ENCODE data around the gene RHBDD2.

- TF ChIP-seq POLR2AphosphoS5 (IDR thresholded peaks at IDR 0.05) (no peak), POLR2A (IDR thresholded peaks at IDR 0.05) (no peak)
- TF ChIP-seq, protein P1, sequence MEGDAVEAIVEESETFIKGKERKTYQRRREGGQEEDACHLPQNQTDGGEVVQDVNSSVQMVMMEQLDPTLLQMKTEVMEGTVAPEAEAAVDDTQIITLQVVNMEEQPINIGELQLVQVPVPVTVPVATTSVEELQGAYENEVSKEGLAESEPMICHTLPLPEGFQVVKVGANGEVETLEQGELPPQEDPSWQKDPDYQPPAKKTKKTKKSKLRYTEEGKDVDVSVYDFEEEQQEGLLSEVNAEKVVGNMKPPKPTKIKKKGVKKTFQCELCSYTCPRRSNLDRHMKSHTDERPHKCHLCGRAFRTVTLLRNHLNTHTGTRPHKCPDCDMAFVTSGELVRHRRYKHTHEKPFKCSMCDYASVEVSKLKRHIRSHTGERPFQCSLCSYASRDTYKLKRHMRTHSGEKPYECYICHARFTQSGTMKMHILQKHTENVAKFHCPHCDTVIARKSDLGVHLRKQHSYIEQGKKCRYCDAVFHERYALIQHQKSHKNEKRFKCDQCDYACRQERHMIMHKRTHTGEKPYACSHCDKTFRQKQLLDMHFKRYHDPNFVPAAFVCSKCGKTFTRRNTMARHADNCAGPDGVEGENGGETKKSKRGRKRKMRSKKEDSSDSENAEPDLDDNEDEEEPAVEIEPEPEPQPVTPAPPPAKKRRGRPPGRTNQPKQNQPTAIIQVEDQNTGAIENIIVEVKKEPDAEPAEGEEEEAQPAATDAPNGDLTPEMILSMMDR (IDR thresholded peaks at IDR 0.05): no peak
Measured at GRCh38 chr7:75861636-75862035, 17.2 kb upstream of the RHBDD2 start.

Data from breast epithelium (tissue), 3 donors.